T-helper 17 cell (primary cell): ENCODE measurements around the gene SPEF2. TPM values are rescaled to one million over a fixed set of nuclear protein-coding genes. Genes with fewer than 3 reads are reported as not detected.

Source experiments
- ATAC-seq: fragments of 150-1000 bp; cut with Tn5 transposase; 2 replicates; pipeline ENCODE4 v1.10.0; 2021; ENCODE audit warnings: mild to moderate bottlenecking, moderate library complexity
- DNase-seq, 3 donors: peaks; one replicate each; pipeline versions ENCODE4 v3.0.0 to v3.0.0-alpha.2; 2020 to 2021
- H3K9me3 ChIP-seq: one replicate; pipeline ENCODE4 v1.7.0; 2013; ENCODE audit warnings: low read length, mild to moderate bottlenecking; ENCODE audit not compliant: control insufficient read depth, poor library complexity, severe bottlenecking
- H3K27ac Mint-ChIP-seq: one replicate; pipeline ENCODE4 v1.8.0; 2022; ENCODE audit warnings: mild to moderate bottlenecking, moderate library complexity, mixed read lengths
- H3K27me3 Mint-ChIP-seq: one replicate; pipeline ENCODE4 v1.8.0; 2022; ENCODE audit warnings: mixed read lengths
- H3K36me3 Mint-ChIP-seq: one replicate; pipeline ENCODE4 v1.8.0; 2022; ENCODE audit warnings: low read depth, mixed read lengths
- H3K4me1 Mint-ChIP-seq: one replicate; pipeline ENCODE4 v1.8.0; 2022; ENCODE audit warnings: mild to moderate bottlenecking, mixed read lengths
- H3K4me3 Mint-ChIP-seq: one replicate; pipeline ENCODE4 v1.8.0; 2022; ENCODE audit warnings: mild to moderate bottlenecking, moderate library complexity, mixed read lengths
- total RNA-seq, 4 donors: library from RNA in 2 of 4; stranded (reverse) in 2 of 4; gene quantifications; one replicate each; pipeline ENCODE4 v1.2.3 and lab custom pipeline; 2022 to 2026

The SPEF2 gene
- total RNA-seq, 2 donors from 2014 or later = 4.5 to 8.3 TPM

GRCh38 chr5:35753500-35753899 lies 135.8 kb downstream of the SPEF2 start:
- no peaks in the 10 kb centered on the region for H3K27me3 Mint-ChIP-seq
- DNase-seq (no peak), ATAC-seq (no peak)
- H3K27ac Mint-ChIP-seq = peak overlapping the region; percentile 3
- no peak overlapping the region for H3K4me3 Mint-ChIP-seq
- no peaks in the 10 kb centered on the region for H3K9me3 ChIP-seq
- H3K4me1 Mint-ChIP-seq = peaks cover 8% of the 10 kb centered on the region
- H3K36me3 Mint-ChIP-seq = no peaks in the 10 kb centered on the region

- no peaks in the 10 kb centered on the region for H3K27me3 Mint-ChIP-seq
- no peaks in the 10 kb centered on the region for H3K36me3 Mint-ChIP-seq
- H3K4me1 Mint-ChIP-seq = peaks cover under 1% of the 10 kb centered on the region
These were observed 136.8 kb downstream of the SPEF2 start for GRCh38 chr5:35754481-35754880.

DNA sequence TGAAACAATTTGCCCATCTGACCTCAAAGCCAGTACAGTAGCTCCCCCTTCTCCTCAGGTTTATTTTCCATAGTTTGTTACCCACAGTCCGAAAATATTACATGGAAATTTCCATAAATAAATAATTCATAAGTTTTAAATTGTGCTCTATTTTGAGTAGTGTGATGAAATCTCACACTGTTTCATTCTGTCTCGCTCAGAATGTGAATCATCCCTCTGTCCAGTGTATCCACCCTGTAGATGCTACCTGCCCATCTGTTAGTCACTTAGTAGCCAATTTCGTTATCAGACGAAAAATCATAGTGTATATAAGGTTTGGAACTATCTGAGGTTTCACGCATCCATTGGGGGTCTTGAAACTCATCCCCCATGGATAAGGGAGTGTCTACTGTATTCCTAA lies 138.3 kb downstream of the SPEF2 start:
- ATAC-seq (no peak), DNase-seq (no peak)

More at GRCh38 chr5:35754481-35754880, 136.8 kb downstream of the SPEF2 start:
- no peak for DNase-seq
- ATAC-seq = no peak
- H3K27ac Mint-ChIP-seq = no peak overlapping the region
- no peaks in the 10 kb centered on the region for H3K9me3 ChIP-seq
- no peak overlapping the region for H3K4me3 Mint-ChIP-seq

GRCh38 chr5:35758151-35758724 lies 140.6 kb downstream of the SPEF2 start:
- Mint-ChIP-seq H3K4me3 (no peak overlapping the region), H3K36me3 (no peaks in the 10 kb centered on the region), H3K27ac (no peak overlapping the region), H3K27me3 (no peaks in the 10 kb centered on the region), H3K4me1 (peaks cover 3% of the 10 kb centered on the region)
- H3K9me3 ChIP-seq = no peaks in the 10 kb centered on the region
- ATAC-seq (no peak), DNase-seq (no peak)

More for the DNA sequence above, 138.3 kb downstream of the SPEF2 start:
- Mint-ChIP-seq H3K36me3 (no peaks in the 10 kb centered on the region), H3K27me3 (no peaks in the 10 kb centered on the region), H3K4me3 (no peak overlapping the region), H3K4me1 (no peaks in the 10 kb centered on the region), H3K27ac (no peak overlapping the region)
- no peaks in the 10 kb centered on the region for H3K9me3 ChIP-seq

DNA sequence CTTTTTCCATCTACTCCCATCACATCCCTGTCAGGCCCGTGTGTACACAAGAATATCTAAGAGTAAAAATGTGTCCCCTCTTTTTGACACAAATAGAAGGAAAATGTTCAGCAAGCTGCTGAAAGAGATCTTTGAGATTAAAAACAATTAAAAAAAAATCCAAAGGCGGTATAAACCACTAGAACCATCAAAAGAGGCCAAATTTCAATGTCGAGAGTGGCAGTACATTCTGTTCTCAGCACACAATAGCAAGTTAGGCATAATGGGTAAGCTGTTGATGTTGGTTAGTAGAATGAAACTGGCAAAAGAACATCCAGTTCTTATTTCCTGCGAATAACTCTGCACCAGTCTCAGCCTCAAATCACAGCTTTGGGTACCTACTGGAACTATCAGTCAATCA lies 143.9 kb downstream of the SPEF2 start:
- H3K27ac Mint-ChIP-seq = peak overlapping the region; percentile 65

GRCh38 chr5:35762368-35762767 lies 144.7 kb downstream of the SPEF2 start:
- ATAC-seq (no peak), DNase-seq (no peak)
- no peak overlapping the region for H3K27ac Mint-ChIP-seq
- H3K36me3 Mint-ChIP-seq = peaks cover 5% of the 10 kb centered on the region
- H3K4me3 Mint-ChIP-seq = no peak overlapping the region
- no peaks in the 10 kb centered on the region for H3K9me3 ChIP-seq
- peaks cover 7% of the 10 kb centered on the region for H3K4me1 Mint-ChIP-seq
- H3K27me3 Mint-ChIP-seq = no peaks in the 10 kb centered on the region

More for the DNA sequence above, 143.9 kb downstream of the SPEF2 start:
- DNase-seq (no peak), ATAC-seq (peak; percentile 35)
- Mint-ChIP-seq H3K4me1 (peaks cover 6% of the 10 kb centered on the region), H3K4me3 (no peak overlapping the region), H3K27me3 (no peaks in the 10 kb centered on the region), H3K36me3 (peaks cover 2% of the 10 kb centered on the region)
- no peaks in the 10 kb centered on the region for H3K9me3 ChIP-seq

DNA sequence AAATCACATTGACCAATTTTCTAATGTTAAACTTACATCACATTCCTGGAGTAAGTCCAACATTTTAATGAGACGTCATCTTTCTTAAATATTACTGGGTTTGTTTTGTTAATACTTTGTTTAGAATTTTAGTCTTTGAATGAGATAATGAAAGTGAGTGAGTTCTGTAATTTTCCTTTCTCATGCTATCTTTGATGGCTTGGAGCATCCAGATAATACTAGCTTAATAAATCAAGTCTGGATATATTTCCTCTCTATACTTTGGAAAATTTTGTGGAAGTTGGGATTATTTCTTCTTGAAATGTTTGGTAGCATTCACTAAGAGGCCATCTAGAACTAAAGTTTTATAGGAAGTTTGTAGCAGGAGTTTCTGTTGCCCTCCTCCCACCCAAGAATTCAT lies 148.3 kb downstream of the SPEF2 start:
- Mint-ChIP-seq H3K4me3 (no peak overlapping the region), H3K4me1 (peaks cover 11% of the 10 kb centered on the region), H3K36me3 (peaks cover 8% of the 10 kb centered on the region), H3K27me3 (peaks cover 7% of the 10 kb centered on the region), H3K27ac (no peak overlapping the region)
- DNase-seq = no peak
- H3K9me3 ChIP-seq = no peaks in the 10 kb centered on the region
- no peak for ATAC-seq

DNA sequence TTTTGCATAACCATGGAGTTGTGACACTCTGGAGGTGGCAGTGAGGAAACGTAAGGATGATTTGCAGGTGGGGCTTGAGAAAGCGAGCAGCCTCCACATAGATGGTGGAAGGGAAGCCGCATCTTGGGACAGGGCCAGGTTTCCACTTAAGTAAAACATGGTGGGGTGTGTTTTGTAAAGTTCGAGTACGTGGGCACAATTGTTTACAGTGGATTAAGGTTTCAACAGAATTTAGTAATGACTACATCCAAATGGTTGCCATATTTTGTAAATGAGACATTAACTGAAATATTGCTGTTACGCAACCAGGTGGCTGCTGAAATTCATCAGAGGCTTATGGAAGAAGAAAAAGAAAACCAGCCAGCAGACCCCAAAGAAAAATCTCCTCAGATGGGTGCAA lies 153.6 kb downstream of the SPEF2 start:
- peaks cover 31% of the 10 kb centered on the region for H3K4me1 Mint-ChIP-seq
- H3K4me3 Mint-ChIP-seq = no peak overlapping the region
- peaks cover 7% of the 10 kb centered on the region for H3K27me3 Mint-ChIP-seq
- no peaks in the 10 kb centered on the region for H3K9me3 ChIP-seq
- ATAC-seq (no peak), DNase-seq (no peak)
- H3K36me3 Mint-ChIP-seq = peaks cover 11% of the 10 kb centered on the region
- no peak overlapping the region for H3K27ac Mint-ChIP-seq

DNA sequence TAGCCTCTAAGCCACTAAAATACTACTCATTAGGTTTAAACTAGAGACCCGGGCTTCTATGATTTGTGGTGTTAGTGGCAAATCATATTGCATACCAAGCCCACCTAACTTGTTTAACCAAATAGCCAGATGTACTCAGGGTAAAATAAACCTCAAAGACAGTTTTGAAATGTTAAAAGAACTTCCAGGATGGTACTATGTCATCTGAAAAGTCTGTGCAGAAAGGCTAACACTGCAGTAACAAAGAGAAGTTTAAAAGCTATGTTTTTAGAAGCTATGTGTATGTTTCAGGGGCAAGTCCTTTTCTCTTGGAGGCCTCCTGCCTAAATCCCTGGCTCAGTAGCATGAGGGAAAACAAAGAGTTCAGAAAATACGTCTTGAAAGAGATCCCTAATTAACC lies 154.2 kb downstream of the SPEF2 start:
- peak overlapping the region; percentile 10 for H3K4me3 Mint-ChIP-seq
- H3K27ac Mint-ChIP-seq = no peak overlapping the region
- peaks cover 31% of the 10 kb centered on the region for H3K4me1 Mint-ChIP-seq

GRCh38 chr5:35773967-35774366 lies 156.3 kb downstream of the SPEF2 start:
- H3K4me1 Mint-ChIP-seq = peaks cover 40% of the 10 kb centered on the region
- no peak for DNase-seq
- H3K9me3 ChIP-seq = no peaks in the 10 kb centered on the region
- ATAC-seq = peak; percentile 48
- peaks cover 3% of the 10 kb centered on the region for H3K36me3 Mint-ChIP-seq
- H3K27ac Mint-ChIP-seq = peak overlapping the region; percentile 67
- peaks cover 4% of the 10 kb centered on the region for H3K27me3 Mint-ChIP-seq
- peak overlapping the region; percentile 45 for H3K4me3 Mint-ChIP-seq

More for the DNA sequence above, 154.2 kb downstream of the SPEF2 start:
- no peaks in the 10 kb centered on the region for H3K9me3 ChIP-seq
- ATAC-seq = no peak
- Mint-ChIP-seq H3K36me3 (peaks cover 8% of the 10 kb centered on the region), H3K27me3 (peaks cover 7% of the 10 kb centered on the region)
- DNase-seq = no peak

DNA sequence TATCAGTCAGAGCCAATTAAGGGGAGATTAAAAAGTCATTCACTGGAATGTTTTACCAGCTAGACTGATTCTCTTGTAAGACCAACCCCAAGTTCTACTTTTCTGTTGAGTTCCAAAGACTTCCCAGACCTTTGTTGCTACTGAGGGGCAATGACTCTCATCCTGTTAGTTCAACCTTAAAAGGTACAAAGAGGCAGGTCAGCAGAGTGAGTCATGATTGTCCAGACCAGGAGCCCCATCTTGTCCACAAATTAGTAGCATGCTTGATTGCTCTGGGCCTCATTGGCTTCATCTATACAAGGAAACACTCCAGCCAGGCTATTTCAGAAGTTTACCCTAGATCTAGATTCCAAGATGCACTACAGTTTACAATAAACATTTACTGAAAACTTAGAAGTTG lies 159.1 kb downstream of the SPEF2 start:
- no peak for DNase-seq
- H3K36me3 Mint-ChIP-seq = no peaks in the 10 kb centered on the region
- H3K4me1 Mint-ChIP-seq = peaks cover 58% of the 10 kb centered on the region
- no peak overlapping the region for H3K4me3 Mint-ChIP-seq
- no peak for ATAC-seq
- H3K27me3 Mint-ChIP-seq = no peaks in the 10 kb centered on the region
- H3K27ac Mint-ChIP-seq = peak overlapping the region; percentile 98
- H3K9me3 ChIP-seq = no peaks in the 10 kb centered on the region

DNA sequence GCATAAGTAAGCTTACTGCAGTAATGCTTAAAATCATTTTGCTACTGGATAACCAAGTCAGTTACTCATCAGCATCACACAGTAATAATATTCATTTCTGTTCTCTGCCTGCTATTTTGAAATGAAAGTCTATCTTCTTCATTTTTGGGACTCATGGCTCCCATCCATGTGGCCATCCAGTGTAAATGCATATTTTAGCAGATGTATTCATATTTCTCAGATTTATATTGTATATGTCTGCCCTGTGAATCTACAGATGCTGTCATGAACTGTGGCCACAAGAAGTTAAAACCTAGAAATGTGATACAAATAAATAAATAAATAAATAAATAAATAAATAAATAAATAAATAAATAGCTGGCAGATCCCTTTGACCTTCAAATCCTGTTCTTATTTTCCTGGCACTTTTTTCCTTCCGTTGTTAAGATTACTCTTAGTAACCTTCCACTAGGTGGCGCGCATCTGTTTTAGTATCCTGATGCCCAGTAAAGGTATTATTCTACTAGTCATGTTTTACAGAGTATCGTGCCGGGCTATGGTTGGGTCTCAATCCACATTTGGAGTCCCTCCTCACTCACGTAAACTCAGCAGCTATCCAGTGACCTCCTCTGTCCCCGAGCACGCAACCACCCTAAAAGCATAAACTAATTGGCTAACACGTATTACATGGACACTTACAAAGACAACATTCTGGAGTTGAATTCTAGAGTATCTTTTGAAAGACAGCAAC lies 159.9 kb downstream of the SPEF2 start:
- Mint-ChIP-seq H3K4me3 (peak overlapping the region; percentile 71), H3K27me3 (no peaks in the 10 kb centered on the region)

GRCh38 chr5:35778259-35778769 lies 160.7 kb downstream of the SPEF2 start:
- Mint-ChIP-seq H3K27me3 (no peaks in the 10 kb centered on the region), H3K4me3 (peak overlapping the region; percentile 71), H3K36me3 (no peaks in the 10 kb centered on the region), H3K27ac (peak overlapping the region; percentile 98), H3K4me1 (peaks cover 61% of the 10 kb centered on the region)
- no peak for DNase-seq
- no peak for ATAC-seq
- no peaks in the 10 kb centered on the region for H3K9me3 ChIP-seq

More for the DNA sequence above, 159.9 kb downstream of the SPEF2 start:
- Mint-ChIP-seq H3K4me1 (peaks cover 57% of the 10 kb centered on the region), H3K36me3 (no peaks in the 10 kb centered on the region), H3K27ac (peak overlapping the region; percentile 98)
- DNase-seq (peak; percentile 46 to 64 (median 56)), ATAC-seq (peak; percentile 73)
- H3K9me3 ChIP-seq = no peaks in the 10 kb centered on the region
